CD4-positive, alpha-beta T cell treated with Interleukin-6 for 4 hours (primary cell): ENCODE results near the gene MT1A.
A peak's percentile ranks its signal among the peaks of the same experiment; 100 is the strongest.

ENCODE experiments used
- DNase-seq: peaks from one replicate; pipeline ENCODE4 v3.0.0-alpha.2; 2020; ENCODE audit warnings: mixed read lengths

Gene MT1A

GRCh38 chr16:56637814-56638750 lies at the start of gene MT1A:
TSS of gene MT1A (plus strand) at chr16:56638666. CDS start at chr16:56638739, 73 bp downstream.
- no peak for DNase-seq

DNA sequence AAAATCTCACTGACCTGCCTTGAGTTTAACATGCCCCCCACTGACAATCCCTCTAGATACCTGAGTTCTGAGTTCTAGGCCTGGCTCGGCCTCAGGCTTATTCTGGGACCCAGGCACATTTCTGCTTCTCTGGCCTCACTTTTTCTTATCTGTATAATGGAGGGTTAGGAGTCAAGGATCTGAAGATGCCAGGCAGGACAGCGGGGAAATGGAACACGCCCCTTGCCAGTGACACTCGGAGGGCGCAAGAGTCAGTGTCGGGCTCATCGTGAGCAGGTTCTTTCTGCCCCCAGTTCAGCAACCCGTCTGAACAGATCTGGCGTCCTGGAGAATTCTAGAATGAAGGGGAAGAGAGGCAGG lies 49.7 kb upstream of the MT1A start:
- DNase-seq = no peak

DNA sequence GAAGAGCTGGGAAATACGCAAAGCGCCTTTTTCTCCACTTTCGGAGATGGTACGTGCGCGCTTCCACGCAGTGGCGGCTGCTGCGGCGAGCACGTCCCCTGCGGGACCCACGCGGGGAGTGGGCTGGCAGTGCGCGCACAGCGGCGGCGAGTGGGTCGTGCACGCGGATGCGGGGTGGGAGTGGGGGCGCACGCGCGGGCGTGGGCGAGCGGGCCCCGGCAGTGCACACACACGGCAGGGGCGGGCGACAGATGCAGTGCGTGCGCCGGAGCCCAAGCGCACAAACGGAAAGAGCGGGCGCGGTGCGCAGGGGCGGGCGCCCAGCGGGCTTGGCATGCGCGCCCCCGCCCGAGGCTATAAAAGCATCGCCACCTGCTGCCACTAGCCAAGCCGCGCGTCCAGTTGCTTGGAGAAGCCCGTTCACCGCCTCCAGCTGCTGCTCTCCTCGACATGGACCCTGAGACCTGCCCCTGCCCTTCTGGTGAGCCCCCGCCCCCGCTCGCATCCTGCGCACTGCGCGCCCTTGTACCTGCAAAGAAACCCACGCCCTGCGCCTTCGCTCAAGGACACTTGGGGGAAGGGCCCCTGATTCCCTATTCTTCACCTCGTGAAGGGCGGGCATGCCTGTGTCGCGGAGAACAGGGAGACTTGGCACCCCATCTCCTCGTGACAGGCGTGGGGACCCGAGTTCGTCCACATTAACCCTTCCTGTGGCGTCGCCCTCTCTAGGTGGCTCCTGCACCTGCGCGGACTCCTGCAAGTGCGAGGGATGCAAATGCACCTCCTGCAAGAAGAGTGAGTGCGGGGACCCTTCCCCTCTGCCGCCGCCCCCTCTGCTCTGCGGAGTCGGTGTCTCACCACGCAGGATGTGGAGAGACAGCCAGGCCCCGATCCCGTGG lies 49.1 kb upstream of the MT1A start, which contains the start of gene MT3:
Gene MT3 (plus strand): TSS at position 388 of the 899 bp plus-strand sequence. CDS start 63 bp downstream, at position 451.
- DNase-seq = peak; percentile 18

GRCh38 chr16:56591377-56592060 lies 46.9 kb upstream of the MT1A start:
- DNase-seq = no peak

DNA sequence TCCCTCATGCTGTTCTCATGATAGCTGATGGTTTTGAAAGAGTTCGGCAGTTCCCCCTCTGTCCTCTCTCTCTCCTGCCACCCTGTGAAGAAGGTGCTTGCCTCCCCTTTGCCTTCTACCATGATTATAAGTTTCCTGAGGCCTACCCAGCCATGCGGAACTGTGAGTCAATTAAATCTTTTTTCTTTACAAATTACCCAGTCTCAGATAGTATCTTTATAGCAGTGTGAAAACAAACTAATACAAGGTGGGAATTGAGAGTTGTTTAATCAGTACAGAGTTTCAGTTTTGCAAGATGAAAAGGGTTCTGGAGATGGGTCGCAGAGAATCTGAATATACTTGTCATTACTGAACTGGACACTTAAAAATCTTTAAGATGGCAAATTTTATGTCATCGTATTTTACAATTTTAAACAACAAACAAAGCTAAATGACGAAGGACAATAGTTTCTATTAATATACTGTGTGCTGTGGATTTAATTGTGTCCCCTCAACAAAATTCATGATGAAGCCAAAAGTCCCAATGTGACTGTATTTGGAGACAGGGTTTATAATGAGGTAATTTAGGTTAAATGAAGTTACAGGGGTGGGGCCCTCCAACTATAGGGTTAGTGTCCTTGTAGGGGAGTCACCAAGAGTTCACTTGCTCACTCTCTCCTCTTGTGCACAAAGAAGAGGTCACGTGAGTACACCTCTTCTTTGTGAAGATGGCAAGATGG lies 44.7 kb upstream of the MT1A start:
- DNase-seq = no peak

- no peak for DNase-seq
These were observed 44.2 kb upstream of the MT1A start for GRCh38 chr16:56594292-56594619.

DNA sequence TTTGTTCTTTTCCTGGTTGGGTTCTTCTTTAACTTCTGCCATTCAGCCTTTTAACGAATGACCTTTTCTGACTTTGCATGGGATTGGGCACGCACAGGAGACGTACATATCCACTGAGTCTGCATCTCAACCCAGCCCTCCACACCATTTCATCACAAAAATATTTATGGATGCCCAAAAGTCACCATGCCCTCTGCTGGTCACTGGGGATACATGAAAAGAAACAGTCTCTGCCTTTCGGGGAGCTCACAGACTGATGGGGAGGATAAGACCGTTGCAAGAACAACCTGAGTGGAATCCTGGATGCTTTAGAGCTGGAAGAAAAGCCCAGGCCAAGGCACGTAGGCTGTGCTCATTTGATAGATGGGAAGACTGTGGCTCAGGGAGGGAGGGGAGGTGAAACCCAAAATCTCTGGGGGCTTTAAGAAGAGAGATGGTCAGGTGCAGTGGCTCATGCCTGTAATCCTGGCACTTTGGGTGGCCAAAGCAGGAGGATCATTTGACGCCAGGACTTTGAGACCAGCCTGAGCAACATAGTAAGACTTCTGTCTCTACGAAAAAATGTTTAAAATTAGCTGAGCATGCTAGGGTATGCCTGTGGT lies 38.0 kb upstream of the MT1A start:
- DNase-seq = peak; percentile 45

- DNase-seq = no peak
These were observed 37.1 kb upstream of the MT1A start for GRCh38 chr16:56601325-56601724.

DNA sequence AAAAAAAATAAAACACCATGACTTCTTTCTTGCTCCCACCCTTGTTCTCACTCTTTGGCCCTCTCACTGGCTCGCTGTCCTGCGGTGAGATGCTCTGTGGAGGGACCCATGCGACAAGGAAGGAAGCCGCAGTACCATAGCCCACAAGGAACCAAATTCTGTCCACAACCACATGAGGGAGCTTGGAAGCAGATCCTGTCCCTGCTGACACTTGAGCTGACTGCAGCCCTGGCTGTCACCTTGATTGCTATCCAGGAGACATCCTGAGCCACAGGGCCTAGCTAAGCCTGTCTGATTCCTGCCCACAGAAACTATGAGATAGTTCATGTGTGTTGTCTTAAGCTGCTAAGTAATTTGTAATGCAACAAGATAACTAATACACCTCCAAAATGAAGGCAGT lies 34.9 kb upstream of the MT1A start:
- DNase-seq = peak; percentile 40

DNA sequence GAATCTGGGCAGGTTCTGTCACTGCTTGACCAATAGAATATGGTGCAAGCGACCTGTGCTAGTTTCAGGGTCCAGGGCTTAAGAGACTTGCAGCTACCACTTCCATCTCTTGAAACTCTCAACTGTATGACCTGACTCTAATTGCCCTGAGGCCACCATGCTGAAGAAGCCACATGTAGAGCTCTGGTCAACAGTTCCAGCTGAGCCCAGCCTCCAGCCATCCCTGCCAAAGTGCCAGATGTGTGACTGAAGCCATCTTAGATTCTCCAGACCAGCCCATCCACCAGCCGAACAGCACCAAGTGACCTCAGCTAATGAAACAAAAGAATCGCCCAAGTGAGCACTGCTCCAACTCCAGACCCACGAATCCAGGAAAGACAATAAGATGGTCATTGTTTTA lies 33.5 kb upstream of the MT1A start:
- no peak for DNase-seq

- DNase-seq = no peak
These were observed 33.0 kb upstream of the MT1A start for GRCh38 chr16:56605475-56605874.

GRCh38 chr16:56606071-56606475 lies 32.4 kb upstream of the MT1A start:
- no peak for DNase-seq

- no peak for DNase-seq
These were observed 31.9 kb upstream of the MT1A start for GRCh38 chr16:56606476-56607108.

DNA sequence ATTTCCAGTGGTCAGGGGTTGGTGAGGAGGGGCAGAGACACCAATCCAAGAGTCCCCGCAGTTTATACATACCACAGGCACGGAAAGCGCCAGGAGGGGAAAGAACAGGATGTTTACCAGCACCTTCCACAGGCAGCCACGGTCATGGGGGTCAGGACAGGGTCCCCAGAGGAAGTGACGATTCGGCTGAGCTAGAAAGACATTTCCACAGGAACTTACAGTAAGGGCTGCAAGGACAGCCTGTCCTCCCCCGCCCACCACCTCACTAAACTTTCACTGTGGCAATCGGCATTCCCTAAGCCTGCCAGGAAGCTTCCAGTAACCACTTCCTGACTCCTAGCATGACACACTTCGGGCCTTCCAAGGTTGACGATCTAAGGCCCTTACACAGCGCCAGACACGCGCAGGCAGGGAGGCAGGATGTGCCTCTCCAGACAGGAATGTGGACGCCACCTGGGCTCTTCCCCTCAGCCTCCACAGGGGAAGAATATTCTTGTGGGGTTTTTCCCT lies 31.3 kb upstream of the MT1A start:
- peak; percentile 32 for DNase-seq

DNA sequence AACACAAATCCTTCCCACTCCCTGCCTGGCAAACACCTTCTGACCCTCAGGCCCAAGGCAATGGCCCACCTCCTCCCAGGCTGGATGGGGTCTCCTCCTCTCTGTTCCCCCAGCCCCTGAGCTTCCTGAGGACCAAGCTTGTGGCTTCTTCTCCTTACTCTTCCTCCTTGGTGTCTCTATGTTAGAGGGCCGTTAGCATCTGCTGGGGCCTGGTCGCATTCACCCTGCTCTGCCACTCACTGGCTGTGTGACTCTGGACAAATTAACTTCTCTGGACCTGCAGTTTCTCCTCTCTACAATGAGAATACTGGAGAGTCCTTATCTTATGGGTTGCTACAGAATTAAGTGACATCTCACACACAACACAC lies 30.8 kb upstream of the MT1A start:
- no peak for DNase-seq

DNA sequence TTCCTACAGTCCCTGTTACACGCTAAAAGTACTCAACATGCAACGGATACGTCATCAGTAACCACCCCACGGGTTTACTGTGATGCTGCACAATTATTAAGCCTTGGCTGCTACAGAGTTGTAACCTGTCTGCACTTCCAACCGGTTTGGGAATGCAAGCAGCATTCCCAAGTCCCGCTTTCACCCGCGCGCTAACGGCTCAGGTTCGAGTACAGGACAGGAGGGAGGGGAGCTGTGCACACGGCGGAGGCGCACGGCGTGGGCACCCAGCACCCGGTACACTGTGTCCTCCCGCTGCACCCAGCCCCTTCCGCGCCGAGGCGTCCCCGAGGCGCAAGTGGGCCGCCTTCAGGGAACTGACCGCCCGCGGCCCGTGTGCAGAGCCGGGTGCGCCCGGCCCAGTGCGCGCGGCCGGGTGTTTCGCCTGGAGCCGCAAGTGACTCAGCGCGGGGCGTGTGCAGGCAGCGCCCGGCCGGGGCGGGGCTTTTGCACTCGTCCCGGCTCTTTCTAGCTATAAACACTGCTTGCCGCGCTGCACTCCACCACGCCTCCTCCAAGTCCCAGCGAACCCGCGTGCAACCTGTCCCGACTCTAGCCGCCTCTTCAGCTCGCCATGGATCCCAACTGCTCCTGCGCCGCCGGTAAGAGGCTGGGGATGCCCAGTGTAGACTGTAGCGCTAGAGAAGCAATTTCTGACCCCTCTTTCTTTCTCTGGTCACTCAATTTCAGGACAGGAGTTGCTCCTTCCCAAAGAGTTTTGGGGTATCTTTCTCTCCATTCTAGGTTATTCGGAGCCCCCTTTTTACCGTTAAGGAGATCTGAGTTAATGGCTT lies 30.2 kb upstream of the MT1A start, which contains the start of gene MT2A:
Gene MT2A (plus strand): TSS at position 542 of the 833 bp plus-strand sequence. CDS start 72 bp downstream, at position 614.
- peak; percentile 93 for DNase-seq

DNA sequence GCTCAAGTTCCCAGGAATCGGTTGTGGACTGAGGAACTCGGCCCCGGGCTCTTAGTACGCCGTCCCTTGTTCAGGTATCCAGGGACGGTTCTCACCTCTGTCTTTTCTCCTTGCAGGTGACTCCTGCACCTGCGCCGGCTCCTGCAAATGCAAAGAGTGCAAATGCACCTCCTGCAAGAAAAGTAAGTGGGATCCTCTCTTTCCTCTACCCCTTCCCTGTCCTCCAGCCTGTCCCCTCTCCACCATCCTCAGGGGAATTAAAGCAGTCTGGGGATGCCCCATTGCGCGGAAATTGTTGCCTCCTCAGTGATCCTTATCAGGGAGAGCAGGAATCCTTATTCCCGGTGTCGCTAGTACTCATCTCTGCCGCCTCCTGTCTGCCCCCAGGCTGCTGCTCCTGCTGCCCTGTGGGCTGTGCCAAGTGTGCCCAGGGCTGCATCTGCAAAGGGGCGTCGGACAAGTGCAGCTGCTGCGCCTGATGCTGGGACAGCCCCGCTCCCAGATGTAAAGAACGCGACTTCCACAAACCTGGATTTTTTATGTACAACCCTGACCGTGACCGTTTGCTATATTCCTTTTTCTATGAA lies 29.5 kb upstream of the MT1A start:
- peak; percentile 18 for DNase-seq

DNA sequence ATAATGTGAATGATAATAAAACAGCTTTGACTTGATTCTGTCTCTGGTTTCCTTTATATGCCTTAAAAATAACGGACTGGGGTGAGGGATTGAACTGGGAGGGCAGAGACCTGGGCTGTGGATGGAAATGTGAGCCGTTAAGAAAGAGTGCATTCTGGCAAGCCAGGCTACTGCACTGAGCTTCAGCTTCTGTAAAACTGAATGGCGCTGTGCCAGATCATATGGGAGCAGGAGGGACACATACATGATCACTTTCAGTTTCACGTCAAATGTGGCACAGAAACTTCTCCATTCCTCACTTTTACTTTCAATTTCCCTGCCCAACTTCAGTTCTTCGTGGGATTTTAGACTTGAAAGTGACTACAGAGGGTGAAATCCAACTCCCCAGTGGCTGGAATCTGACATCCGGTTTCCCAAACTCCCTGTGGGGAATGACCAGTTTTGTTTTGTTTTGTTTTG lies 29.0 kb upstream of the MT1A start:
- DNase-seq = peak; percentile 89

DNA sequence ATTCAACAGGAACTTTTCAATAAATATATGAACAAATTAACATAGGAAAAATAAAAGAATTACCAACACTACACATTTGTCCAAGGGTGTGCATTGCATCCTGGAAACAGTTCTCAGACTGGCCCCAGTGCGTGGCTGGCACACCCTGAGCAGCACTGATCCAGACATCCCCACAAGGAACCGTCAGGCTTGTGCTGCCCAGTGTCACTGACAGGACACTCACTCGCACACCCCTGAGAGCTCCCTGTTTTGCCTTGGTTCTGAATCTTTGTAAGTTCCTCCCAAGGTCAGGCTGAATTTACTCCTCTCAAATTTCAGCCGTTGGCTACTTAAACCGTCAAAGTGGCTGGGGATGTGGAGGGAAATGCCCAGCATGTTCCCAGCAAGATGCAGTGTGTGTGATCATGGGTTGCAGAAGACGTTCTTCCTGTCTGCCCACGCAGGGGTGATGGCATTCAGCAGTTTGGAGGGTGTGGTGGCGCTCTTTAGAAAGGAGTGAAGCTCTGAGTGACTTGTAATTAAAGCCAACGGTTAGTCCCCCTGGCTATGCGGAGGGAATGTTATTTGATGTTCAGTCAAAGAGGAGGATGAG lies 28.4 kb upstream of the MT1A start:
- peak; percentile 71 for DNase-seq
